ENCODE data around the gene SCGN.

Gene SCGN

DNA sequence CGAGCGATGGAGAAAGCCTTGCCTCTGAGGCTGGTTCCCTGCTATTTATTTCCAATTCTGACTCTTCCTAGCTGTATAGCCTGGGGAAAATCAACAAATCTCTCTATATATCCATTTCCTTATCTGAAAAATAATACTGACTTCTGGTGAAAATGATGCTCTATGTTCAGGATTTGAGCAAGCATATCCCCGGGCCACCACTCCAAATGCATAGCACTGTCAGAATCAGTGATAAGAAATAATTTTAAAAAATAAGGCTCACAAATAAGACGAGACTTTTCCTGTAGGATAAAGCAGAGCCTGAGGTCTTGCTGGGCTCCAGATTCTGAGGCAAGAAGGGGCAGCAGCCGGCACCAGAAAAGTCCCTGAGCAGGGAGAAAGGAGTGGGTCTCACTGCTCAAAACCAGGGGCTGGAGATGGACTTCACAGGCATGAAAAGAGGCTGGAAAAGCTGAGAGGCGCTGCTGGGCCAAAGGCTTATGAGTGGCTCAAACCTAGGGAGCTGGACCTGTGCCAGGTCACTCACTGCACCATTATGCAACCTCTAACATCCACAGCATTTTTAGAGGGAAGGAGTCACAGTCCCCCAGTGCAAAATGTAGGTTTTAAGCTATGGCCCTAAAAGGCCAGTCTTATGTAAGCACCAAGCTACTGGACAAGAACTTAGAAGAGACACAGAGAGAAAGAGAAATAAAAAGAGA is 54.4 kb downstream of the SCGN start:
- DNase-seq (ENCODE audit: insufficient read length, low spot score) (no peak), FAIRE-seq (no peak)
- no peak for TF ChIP-seq POLR2AphosphoS5 (IDR thresholded peaks at IDR 0.05; ENCODE audit: low read depth, low read length)
- TF ChIP-seq PAX5 (IDR thresholded peaks at IDR 0.05; ENCODE audit: insufficient read depth, low read length, severe bottlenecking): no peak
- TF ChIP-seq TAF1 (IDR thresholded peaks at IDR 0.05; ENCODE audit: low read depth, low read length): no peak
- no peak for TF ChIP-seq SPI1 (IDR thresholded peaks at IDR 0.05; ENCODE audit: low read depth, low read length)
- TF ChIP-seq POU2F2 (IDR thresholded peaks at IDR 0.05; ENCODE audit: low read depth, low read length): no peak
- TF ChIP-seq POLR2A (IDR thresholded peaks at IDR 0.05; ENCODE audit: low read depth, low read length): no peak

DNA sequence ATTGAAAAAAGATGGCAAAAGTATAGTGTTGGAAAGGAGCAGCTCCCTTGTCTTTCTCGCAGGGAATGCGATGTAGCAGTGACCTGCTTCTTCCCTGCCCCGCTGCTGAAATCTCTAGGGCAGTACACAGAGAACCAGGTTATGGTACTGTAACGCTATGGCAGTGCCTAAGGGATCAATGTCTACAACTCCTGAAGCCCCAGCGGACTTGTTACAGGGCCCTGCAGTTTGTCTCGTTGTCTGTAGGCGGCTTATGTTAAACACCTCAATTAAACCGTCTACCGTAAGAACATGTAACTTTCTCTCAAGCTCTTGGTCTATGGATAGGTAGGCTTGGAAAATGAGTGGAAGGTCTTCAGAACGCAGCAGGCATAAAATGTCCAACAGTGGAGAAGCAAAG is 57.7 kb downstream of the SCGN start:
- no peak for FAIRE-seq
- no peak for DNase-seq (ENCODE audit: insufficient read length, low spot score)
- no peak for TF ChIP-seq POLR2AphosphoS5 (IDR thresholded peaks at IDR 0.05; ENCODE audit: low read depth, low read length)
- TF ChIP-seq TAF1 (IDR thresholded peaks at IDR 0.05; ENCODE audit: low read depth, low read length): no peak
- TF ChIP-seq PAX5 (IDR thresholded peaks at IDR 0.05; ENCODE audit: insufficient read depth, low read length, severe bottlenecking): no peak
- TF ChIP-seq SPI1 (IDR thresholded peaks at IDR 0.05; ENCODE audit: low read depth, low read length): no peak
- TF ChIP-seq POU2F2 (IDR thresholded peaks at IDR 0.05; ENCODE audit: low read depth, low read length): no peak
- no peak for TF ChIP-seq POLR2A (IDR thresholded peaks at IDR 0.05; ENCODE audit: low read depth, low read length)

DNA sequence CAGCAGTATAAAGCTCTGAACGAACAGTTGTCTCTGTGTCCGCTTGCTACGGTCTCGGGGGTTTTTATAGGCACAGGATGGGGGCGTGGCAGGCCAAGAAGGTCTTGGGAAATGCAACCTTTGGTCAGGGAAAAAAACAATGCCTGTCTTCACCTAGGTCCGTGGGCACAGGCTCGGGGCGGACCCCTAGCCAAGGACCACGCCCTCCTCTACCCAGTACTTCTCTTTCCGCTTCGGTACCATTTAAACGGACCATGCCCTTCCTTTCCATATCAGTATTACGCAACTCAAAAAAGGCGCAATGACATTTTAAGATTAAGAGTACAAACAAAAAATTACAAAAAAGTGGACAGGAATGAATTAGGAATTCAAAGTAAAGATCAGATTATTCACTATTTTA is 58.3 kb downstream of the SCGN start:
- no peak for TF ChIP-seq PAX5 (IDR thresholded peaks at IDR 0.05; ENCODE audit: insufficient read depth, low read length, severe bottlenecking)
- TF ChIP-seq POLR2A (IDR thresholded peaks at IDR 0.05; ENCODE audit: low read depth, low read length): no peak
- no peak for TF ChIP-seq POLR2AphosphoS5 (IDR thresholded peaks at IDR 0.05; ENCODE audit: low read depth, low read length)
- TF ChIP-seq SPI1 (IDR thresholded peaks at IDR 0.05; ENCODE audit: low read depth, low read length): no peak
- no peak for TF ChIP-seq TAF1 (IDR thresholded peaks at IDR 0.05; ENCODE audit: low read depth, low read length)
- TF ChIP-seq POU2F2 (IDR thresholded peaks at IDR 0.05; ENCODE audit: low read depth, low read length): no peak
- DNase-seq (ENCODE audit: insufficient read length, low spot score) (no peak), FAIRE-seq (no peak)

DNA sequence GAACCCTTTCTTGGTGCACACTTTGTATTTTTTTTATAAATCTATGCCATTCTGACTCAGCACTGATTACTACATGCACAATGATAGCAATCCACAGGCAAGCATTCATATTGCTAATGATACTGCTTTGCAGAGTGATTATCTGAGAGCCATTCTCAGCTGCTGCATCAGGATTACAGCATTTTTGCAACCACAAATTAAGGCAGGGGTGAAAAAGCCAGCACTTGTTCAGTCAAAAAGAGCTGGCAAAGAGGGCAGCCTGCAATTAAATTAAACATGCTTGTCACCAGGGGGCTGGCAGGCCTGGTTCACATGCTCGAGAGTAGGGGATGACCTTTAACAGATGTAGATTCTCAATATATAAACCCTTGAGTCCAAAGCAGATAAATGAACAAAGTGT is 61.8 kb downstream of the SCGN start:
- FAIRE-seq: no peak
- TF ChIP-seq SPI1 (IDR thresholded peaks at IDR 0.05; ENCODE audit: low read depth, low read length) (no peak), POLR2A (IDR thresholded peaks at IDR 0.05; ENCODE audit: low read depth, low read length) (no peak), TAF1 (IDR thresholded peaks at IDR 0.05; ENCODE audit: low read depth, low read length) (no peak), POU2F2 (IDR thresholded peaks at IDR 0.05; ENCODE audit: low read depth, low read length) (no peak), POLR2AphosphoS5 (IDR thresholded peaks at IDR 0.05; ENCODE audit: low read depth, low read length) (no peak), PAX5 (IDR thresholded peaks at IDR 0.05; ENCODE audit: insufficient read depth, low read length, severe bottlenecking) (no peak)
- no peak for DNase-seq (ENCODE audit: insufficient read length, low spot score)

DNA sequence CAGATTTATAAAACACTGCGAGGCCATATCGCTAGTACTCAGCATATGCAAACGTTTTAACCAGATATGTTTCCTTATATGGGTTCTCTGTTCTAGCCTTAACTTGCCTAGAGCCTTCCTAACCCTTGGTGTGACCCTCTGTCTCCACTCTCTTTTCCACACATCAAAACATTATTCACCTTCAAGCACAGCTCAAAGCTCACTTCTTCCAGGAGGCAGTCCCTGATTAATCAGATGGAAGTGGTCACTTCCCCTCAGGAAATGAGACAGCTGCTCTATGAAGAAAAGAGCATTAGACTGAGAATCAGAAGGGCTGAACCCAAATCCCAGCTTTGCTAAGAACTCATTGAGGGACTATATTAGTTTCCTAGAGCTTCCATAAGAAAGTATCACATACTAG is 62.8 kb downstream of the SCGN start:
- no peak for FAIRE-seq
- DNase-seq (ENCODE audit: insufficient read length, low spot score): no peak
- TF ChIP-seq TAF1 (IDR thresholded peaks at IDR 0.05; ENCODE audit: low read depth, low read length) (no peak), SPI1 (IDR thresholded peaks at IDR 0.05; ENCODE audit: low read depth, low read length) (no peak), PAX5 (IDR thresholded peaks at IDR 0.05; ENCODE audit: insufficient read depth, low read length, severe bottlenecking) (no peak), POU2F2 (IDR thresholded peaks at IDR 0.05; ENCODE audit: low read depth, low read length) (no peak), POLR2AphosphoS5 (IDR thresholded peaks at IDR 0.05; ENCODE audit: low read depth, low read length) (no peak), POLR2A (IDR thresholded peaks at IDR 0.05; ENCODE audit: low read depth, low read length) (no peak)

DNA sequence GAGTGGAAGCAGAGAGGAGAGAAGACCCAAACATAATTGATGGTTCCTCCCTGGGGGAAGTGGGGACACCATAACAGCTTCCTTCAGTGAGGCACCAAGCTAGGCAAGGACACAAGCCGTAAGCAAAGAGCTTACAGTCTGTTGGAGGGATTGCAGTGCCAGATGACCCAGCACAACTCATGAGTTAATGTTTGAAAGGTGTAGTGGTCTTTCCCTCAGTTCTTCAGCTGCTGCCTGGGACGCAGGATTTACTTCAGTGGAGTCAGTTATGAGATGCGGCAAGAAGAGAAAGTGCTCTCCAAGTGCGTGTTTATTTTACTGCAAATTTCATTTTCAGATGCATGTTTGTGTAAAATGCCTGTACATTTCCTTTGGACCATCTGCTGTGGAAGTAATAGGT is 63.8 kb downstream of the SCGN start:
- TF ChIP-seq SPI1 (IDR thresholded peaks at IDR 0.05; ENCODE audit: low read depth, low read length): no peak
- no peak for TF ChIP-seq PAX5 (IDR thresholded peaks at IDR 0.05; ENCODE audit: insufficient read depth, low read length, severe bottlenecking)
- TF ChIP-seq POU2F2 (IDR thresholded peaks at IDR 0.05; ENCODE audit: low read depth, low read length): no peak
- TF ChIP-seq TAF1 (IDR thresholded peaks at IDR 0.05; ENCODE audit: low read depth, low read length): no peak
- TF ChIP-seq POLR2AphosphoS5 (IDR thresholded peaks at IDR 0.05; ENCODE audit: low read depth, low read length): no peak
- TF ChIP-seq POLR2A (IDR thresholded peaks at IDR 0.05; ENCODE audit: low read depth, low read length): no peak
- DNase-seq (ENCODE audit: insufficient read length, low spot score) (no peak), FAIRE-seq (no peak)

DNA sequence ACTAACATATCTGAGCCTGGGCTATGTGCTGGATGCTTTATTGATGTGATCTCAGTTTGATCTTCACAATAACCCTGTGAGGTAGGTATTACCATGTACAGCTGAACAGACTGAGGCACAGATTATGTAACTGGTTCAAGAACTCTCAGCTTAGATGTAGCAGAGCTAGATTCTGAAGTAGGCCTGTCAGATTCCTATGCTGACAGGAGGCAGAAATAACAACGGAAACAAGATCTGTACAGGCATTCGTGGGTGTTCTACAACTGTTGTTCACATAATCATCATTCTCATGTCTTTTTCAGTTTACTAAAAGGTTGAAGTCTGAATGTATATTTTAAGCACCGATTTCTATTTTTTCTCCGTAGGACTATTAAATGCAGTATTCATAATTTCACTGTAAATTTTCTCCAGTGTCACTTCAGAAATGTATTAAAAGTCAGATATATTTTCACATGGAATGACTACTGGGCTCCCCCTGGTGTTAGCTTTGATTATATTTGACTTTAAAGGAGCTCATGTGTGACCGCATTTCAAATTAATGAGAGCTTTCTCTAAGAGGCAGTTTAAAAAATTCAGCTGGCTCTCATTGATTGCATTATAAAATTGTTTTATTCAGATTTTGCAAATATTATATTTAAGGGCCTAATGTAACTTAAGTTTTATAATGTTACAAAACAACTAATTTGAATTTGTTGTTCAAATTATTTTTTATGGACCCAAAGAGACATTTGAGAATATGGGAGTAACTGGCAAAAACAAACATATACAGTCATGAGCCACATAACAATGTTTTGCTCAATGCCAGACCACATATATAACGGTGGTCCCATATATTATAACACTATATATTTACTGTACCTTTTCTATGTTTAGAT is 66.1 kb downstream of the SCGN start:
- FAIRE-seq (no peak), DNase-seq (ENCODE audit: insufficient read length, low spot score) (no peak)

DNA sequence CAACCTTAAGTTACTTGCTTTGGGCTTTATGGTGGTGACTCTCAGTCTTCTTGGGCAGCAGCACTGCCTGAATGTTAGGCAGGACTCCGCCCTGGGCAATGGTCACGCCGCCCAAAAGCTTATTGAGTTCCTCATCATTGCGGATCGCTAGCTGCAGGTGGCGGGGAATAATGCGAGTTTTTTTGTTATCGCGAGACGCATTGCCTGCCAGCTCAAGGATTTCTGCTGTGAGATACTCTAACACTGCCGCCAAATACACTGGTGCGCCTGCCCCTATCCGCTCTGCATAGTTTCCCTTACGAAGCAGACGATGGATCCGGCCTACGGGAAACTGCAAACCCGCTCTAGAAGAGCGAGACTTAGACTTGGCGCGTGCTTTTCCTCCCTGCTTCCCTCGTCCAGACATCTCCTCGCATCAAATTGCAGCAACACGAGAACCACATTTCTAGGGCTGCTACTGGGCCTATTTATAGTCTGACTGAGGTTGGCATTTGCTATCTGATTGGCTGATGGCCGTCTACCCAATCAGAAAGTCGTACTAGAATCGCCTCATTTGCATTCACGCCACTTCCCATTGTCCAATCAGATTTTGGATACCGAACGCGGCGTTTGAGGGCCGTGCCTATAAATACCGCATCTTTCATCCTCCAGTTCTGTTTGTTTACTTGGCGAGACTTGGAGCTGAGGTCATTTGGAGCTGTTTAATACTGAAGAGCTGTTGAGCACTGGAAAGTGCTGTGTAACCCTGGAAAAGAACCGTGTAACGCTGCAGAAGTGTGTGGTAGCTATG is 74.3 kb downstream of the SCGN start:
- FAIRE-seq (no peak), DNase-seq (ENCODE audit: insufficient read length, low spot score) (no peak)
- TF ChIP-seq TAF1 (IDR thresholded peaks at IDR 0.05; ENCODE audit: low read depth, low read length) (no peak), PAX5 (IDR thresholded peaks at IDR 0.05; ENCODE audit: insufficient read depth, low read length, severe bottlenecking) (no peak), POU2F2 (IDR thresholded peaks at IDR 0.05; ENCODE audit: low read depth, low read length) (no peak), POLR2AphosphoS5 (IDR thresholded peaks at IDR 0.05; ENCODE audit: low read depth, low read length) (no peak), SPI1 (IDR thresholded peaks at IDR 0.05; ENCODE audit: low read depth, low read length) (no peak), POLR2A (IDR thresholded peaks at IDR 0.05; ENCODE audit: low read depth, low read length) (no peak)

More for the DNA sequence above, 66.1 kb downstream of the SCGN start:
- TF ChIP-seq PAX5 (IDR thresholded peaks at IDR 0.05; ENCODE audit: insufficient read depth, low read length, severe bottlenecking) (no peak), POLR2A (IDR thresholded peaks at IDR 0.05; ENCODE audit: low read depth, low read length) (no peak), TAF1 (IDR thresholded peaks at IDR 0.05; ENCODE audit: low read depth, low read length) (no peak), SPI1 (IDR thresholded peaks at IDR 0.05; ENCODE audit: low read depth, low read length) (no peak), POLR2AphosphoS5 (IDR thresholded peaks at IDR 0.05; ENCODE audit: low read depth, low read length) (no peak), POU2F2 (IDR thresholded peaks at IDR 0.05; ENCODE audit: low read depth, low read length) (no peak)

Data from GM12891 (cell line).